OCI-LY7 (cell line): ENCODE measurements around the gene SLIT3. TPM values are rescaled to one million over a fixed set of nuclear protein-coding genes. Genes with fewer than 3 reads are reported as not detected.

Experiments used
- BruUV-seq: library from RNA; stranded (reverse); fragments of 400-500 nt; replicated peaks from 2 replicates; lab custom pipeline; 2021; lab: Mats Ljungman, UMichigan
- CTCF ChIA-PET: fragments of 300-600 bp; sonication (Branson Sonifier 250); formaldehyde crosslinking; loops from one replicate; lab custom pipeline; 2022; ENCODE audit warnings: antibody characterized with exemption; ENCODE audit not compliant: unreplicated experiment; lab: Charles Lee
- POLR2A ChIA-PET: fragments of 300-600 bp; sonication (Branson Sonifier 250); formaldehyde crosslinking; loops from one replicate; lab custom pipeline; 2022; ENCODE audit warnings: antibody characterized with exemption; lab: Charles Lee
- DNase-seq: peaks from one replicate; pipeline ENCODE4 v3.0.0-alpha.2; 2015; ENCODE audit warnings: low spot score
- H2AFZ ChIP-seq: fragments of 200-600 bp; sonication (generic), shearing (Covaris generic); 2 replicates; pipeline ENCODE4 v1.6.1; 2014; ENCODE audit warnings: mild to moderate bottlenecking, antibody characterized with exemption, low read length, moderate library complexity
- H3K27ac ChIP-seq: fragments of 200-600 bp; sonication (generic); 2 replicates; pipeline ENCODE4 v1.5.1; 2014; ENCODE audit warnings: mixed run types, low read depth, mild to moderate bottlenecking, moderate library complexity, low read length, inconsistent platforms; ENCODE audit not compliant: poor library complexity, severe bottlenecking
- H3K36me3 ChIP-seq: fragments of 200-600 bp; sonication (generic); 2 replicates; pipeline ENCODE4 v1.6.1; 2014; ENCODE audit warnings: mild to moderate bottlenecking, antibody characterized with exemption, low read length, moderate library complexity, mixed read lengths; ENCODE audit not compliant: insufficient read depth
- H3K4me1 ChIP-seq: fragments of 200-600 bp; sonication (generic); 2 replicates; pipeline ENCODE4 v1.5.1; 2014; ENCODE audit warnings: mild to moderate bottlenecking, low read length; ENCODE audit not compliant: insufficient read depth, poor library complexity, severe bottlenecking
- H3K4me2 ChIP-seq: fragments of 200-600 bp; sonication (generic); 2 replicates; pipeline ENCODE4 v1.6.1; 2014; ENCODE audit warnings: mild to moderate bottlenecking, low read length
- H3K4me3 ChIP-seq: fragments of 200-600 bp; sonication (generic); 2 replicates; pipeline ENCODE4 v1.5.1; 2014; ENCODE audit warnings: mild to moderate bottlenecking, low read depth, low read length; ENCODE audit not compliant: poor library complexity, severe bottlenecking
- H3K79me2 ChIP-seq: fragments of 200-600 bp; sonication (generic); 2 replicates; pipeline ENCODE4 v1.6.1; 2016; ENCODE audit warnings: low read depth, mild to moderate bottlenecking, low read length, moderate library complexity, mixed read lengths; ENCODE audit not compliant: insufficient read depth
- H3K9me2 ChIP-seq: fragments of 200-600 bp; sonication (generic); 2 replicates; pipeline ENCODE4 v1.6.1; 2016; ENCODE audit warnings: mild to moderate bottlenecking, low read length, mixed read lengths; ENCODE audit not compliant: insufficient read depth
- H3K9me3 ChIP-seq: fragments of 200-600 bp; sonication (generic); 2 replicates; pipeline ENCODE4 v1.6.1; 2014; ENCODE audit warnings: mild to moderate bottlenecking, mixed run types, low read length, mixed read lengths
- H4K20me1 ChIP-seq: fragments of 200-600 bp; sonication (generic); 2 replicates; pipeline ENCODE4 v1.6.1; 2014; ENCODE audit warnings: mild to moderate bottlenecking, antibody characterized with exemption, low read length, moderate library complexity, mixed read lengths; ENCODE audit not compliant: insufficient read depth
- EZH2phosphoT487 ChIP-seq: fragments of 200-600 bp; sonication (generic); IDR thresholded peaks from 2 replicates; pipeline ENCODE4 v1.6.1; 2018; ENCODE audit warnings: low read depth, borderline replicate concordance, mild to moderate bottlenecking, mixed run types, antibody characterized with exemption, low read length, moderate library complexity, mixed read lengths
- intact Hi-C: fragments of 100-400 bp; cut with micrococcal nuclease; formaldehyde crosslinking; loops from one replicate; pipeline ENCODE4 v1.10.0; 2022; ENCODE audit not compliant: unreplicated experiment
- total RNA-seq, 2 experiments: library from RNA; depleted of rRNA in 1 of 2; stranded (reverse); fragments of >200 nt in 1 of 2; shearing (Covaris generic) in 1 of 2; gene quantifications; 2 replicates each; pipeline ENCODE4 v1.2.3, GENCODE V29; 2014 to 2022
- TF ChIP-seq, protein P1 (sequence below): fragments of 200-600 bp; sonication (generic); conservative IDR thresholded peaks from 2 replicates; pipeline ENCODE4 v1.5.1; 2014; ENCODE audit warnings: mild to moderate bottlenecking, antibody characterized with exemption, low read length, moderate library complexity, mixed read lengths

SLIT3 gene
- total RNA-seq, 2 experiments from 2014 or later, result not detected

DNA sequence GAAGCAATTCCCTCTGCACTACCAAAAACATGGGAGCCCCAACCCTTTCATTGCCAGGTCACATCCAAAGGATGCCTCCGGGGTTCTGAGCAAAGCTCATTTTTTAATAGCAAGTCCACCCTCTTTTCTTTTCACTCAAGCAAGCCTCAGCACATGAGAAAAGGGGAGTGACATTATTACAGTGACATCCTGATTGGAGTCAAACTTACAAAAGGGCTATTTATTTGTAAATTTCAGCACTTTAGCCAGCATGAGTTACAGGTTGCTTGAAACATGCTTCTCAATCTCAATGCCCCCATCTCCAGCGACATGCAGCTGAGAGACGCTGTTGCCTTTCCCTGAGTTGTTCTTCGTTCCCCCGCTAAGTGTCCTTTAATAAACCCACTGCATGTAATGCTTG lies 483.3 kb downstream of the SLIT3 start:
- Histone ChIP-seq H3K4me3 (no peak overlapping the region), H3K9me3 (no peaks in the 10 kb centered on the region), H4K20me1 (no peaks in the 10 kb centered on the region), H3K4me2 (no peak overlapping the region), H2AFZ (no peak overlapping the region), H3K79me2 (no peaks in the 10 kb centered on the region), H3K27ac (no peak overlapping the region), H3K4me1 (no peaks in the 10 kb centered on the region), H3K36me3 (no peaks in the 10 kb centered on the region), H3K9me2 (no peaks in the 10 kb centered on the region)
- BruUV-seq, result no TSS peak
- DNase-seq, result no peak
- CTCF ChIA-PET, result no interaction called here
- intact Hi-C loops, result no loop called here
- POLR2A ChIA-PET, result interaction anchor here (0.6 kb wide), 1 partner anchor 18 kb away, joined by 5 read pairs; no protein-coding TSS in a partner anchor
- TF ChIP-seq, protein P1, sequence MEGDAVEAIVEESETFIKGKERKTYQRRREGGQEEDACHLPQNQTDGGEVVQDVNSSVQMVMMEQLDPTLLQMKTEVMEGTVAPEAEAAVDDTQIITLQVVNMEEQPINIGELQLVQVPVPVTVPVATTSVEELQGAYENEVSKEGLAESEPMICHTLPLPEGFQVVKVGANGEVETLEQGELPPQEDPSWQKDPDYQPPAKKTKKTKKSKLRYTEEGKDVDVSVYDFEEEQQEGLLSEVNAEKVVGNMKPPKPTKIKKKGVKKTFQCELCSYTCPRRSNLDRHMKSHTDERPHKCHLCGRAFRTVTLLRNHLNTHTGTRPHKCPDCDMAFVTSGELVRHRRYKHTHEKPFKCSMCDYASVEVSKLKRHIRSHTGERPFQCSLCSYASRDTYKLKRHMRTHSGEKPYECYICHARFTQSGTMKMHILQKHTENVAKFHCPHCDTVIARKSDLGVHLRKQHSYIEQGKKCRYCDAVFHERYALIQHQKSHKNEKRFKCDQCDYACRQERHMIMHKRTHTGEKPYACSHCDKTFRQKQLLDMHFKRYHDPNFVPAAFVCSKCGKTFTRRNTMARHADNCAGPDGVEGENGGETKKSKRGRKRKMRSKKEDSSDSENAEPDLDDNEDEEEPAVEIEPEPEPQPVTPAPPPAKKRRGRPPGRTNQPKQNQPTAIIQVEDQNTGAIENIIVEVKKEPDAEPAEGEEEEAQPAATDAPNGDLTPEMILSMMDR, result no peak
- no peak for TF ChIP-seq EZH2phosphoT487

DNA sequence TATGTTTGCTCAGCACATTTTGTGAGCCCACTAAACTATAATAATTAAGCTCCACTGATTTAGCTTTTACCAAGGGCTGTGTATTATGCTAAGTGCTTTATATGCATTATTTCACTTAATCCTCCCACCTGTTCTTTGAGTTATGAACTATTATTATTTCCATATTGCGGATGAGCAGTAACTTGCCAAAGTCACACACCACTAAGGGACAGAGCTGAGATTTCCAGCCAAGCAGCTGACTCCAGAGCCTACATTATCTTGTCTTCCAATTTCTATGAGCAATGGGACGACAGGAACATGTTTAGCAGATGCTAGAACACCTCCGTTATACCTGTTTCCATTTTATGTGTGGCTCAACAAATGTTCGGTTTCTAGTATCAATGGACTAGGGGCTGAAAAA lies 484.3 kb downstream of the SLIT3 start:
- no peaks in the 10 kb centered on the region for H3K79me2 ChIP-seq
- no peaks in the 10 kb centered on the region for H3K9me3 ChIP-seq
- TF ChIP-seq, protein P1, result no peak
- TF ChIP-seq EZH2phosphoT487, result no peak
- H3K36me3 ChIP-seq, result no peaks in the 10 kb centered on the region
- no TSS peak for BruUV-seq
- H3K4me2 ChIP-seq, result no peak overlapping the region
- H3K9me2 ChIP-seq, result no peaks in the 10 kb centered on the region
- ChIA-PET CTCF (no interaction called here), POLR2A (no interaction called here)
- no peak overlapping the region for H2AFZ ChIP-seq
- no peaks in the 10 kb centered on the region for H3K4me1 ChIP-seq
- intact Hi-C loops, result no loop called here
- H4K20me1 ChIP-seq, result no peaks in the 10 kb centered on the region
- H3K4me3 ChIP-seq, result no peak overlapping the region
- no peak overlapping the region for H3K27ac ChIP-seq
- no peak for DNase-seq

DNA sequence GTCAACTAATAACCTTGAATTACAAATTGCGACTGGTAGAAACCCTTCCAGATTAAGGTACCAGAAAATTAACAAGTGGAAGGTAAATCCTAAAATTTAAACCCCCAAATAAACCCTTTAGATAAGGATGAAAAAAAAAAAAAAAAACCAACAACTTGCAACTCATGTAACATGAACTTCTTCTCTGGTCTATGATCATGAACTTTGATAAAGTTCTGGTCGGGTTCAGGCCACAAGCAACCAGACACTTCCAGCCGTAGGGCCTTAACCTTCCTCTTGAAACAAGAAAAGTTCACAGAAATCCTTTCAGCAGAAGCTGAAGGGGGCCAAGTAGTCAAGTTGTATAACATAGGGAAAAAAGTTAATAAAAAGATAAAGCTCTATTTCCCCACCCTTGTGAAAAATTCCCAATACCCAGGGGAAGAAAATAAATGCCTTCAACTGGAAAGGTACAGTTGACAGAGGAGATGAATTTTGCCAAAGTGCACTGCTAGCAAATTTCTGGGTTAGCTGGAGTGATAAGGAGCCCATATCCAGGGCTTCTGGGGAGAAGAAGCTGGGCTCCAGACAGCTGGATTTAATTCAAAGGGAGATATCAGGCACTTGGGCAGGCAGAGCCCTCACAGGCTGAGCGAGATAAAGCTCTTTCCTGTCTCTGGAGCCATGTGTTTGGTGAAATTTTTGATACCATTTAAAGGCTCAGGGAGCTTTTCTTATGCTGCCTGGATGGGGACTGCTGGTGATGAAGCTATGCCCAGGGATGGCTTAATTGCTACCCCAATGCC lies 487.6 kb downstream of the SLIT3 start:
- Histone ChIP-seq H4K20me1 (no peaks in the 10 kb centered on the region), H3K36me3 (no peaks in the 10 kb centered on the region), H3K9me3 (no peaks in the 10 kb centered on the region), H2AFZ (no peak overlapping the region), H3K4me2 (no peak overlapping the region), H3K4me1 (no peaks in the 10 kb centered on the region), H3K27ac (no peak overlapping the region), H3K79me2 (no peaks in the 10 kb centered on the region), H3K9me2 (no peaks in the 10 kb centered on the region), H3K4me3 (no peak overlapping the region)
- TF ChIP-seq, protein P1, result no peak
- no peak for TF ChIP-seq EZH2phosphoT487
- POLR2A ChIA-PET, result interaction anchor here (0.6 to 1.1 kb wide), 3 partner anchors 13 to 1699 kb away, joined by 3 read pairs; no protein-coding TSS in a partner anchor
- intact Hi-C loops, result no loop called here
- CTCF ChIA-PET, result no interaction called here
- no peak for DNase-seq
- BruUV-seq, result no TSS peak
